GM15510 (cell line): ENCODE results near the gene GPS2.

Experiments
- POLR2A ChIP-seq: IDR thresholded peaks from 3 replicates; pipeline ENCODE4 v1.6.1; 2011; ENCODE audit warnings: borderline replicate concordance; ENCODE audit not compliant: insufficient read length; ENCODE audit errors: extremely low read depth

GPS2 gene

DNA sequence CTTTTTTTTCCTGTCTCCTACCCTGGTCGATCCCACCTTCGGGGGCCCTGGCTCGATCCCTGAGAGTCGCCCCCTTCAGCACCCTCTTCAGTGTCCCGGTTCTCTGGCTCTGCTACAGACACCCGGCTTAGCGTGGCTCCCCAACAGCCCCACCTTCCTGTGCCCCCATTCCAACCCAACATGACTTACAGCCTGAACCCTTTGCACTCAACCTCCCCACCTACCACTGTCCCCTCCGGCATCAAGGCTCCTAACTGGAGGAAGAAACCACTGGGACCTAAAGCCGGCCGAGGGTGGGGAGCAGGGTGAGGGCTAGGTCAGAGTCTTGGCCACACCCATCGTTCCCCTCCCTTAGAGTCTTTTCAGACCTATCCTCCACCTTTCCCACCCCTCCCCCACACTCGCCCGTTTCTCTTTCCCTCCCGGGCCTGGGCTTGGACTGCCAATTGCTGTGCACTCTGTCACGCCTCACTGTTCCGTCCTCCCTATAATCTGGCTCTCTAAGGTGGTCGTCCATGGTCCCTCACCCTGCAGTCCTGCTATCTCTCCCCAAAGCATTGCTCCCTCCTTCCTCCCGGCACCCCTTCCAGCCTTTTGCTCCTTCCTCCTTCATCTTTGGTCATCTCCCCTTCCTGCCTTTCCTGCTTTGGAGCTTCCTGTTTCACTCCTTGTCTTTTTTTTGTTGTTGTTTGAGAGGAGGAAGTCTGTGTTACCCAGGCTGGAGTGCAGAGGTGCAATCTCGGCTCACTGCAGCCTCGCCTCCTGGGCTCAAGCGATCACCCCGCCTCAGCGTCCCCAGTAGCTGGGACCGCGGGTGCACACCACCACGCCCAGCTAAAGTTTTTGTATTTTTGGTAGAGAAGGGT, 52.0 kb downstream of the GPS2 start:
- TF ChIP-seq POLR2A = no peak
